Kasumi-1 (cell line): ENCODE results near the gene SGMS2.

Experiments used
- DNase-seq, 2 experiments: peaks; one replicate each; lab custom pipeline; 2025; lab: John Stamatoyannopoulos, UW

Gene SGMS2

GRCh38 chr4:107828315-107829090 lies 3.8 kb downstream of the SGMS2 start:
- no peak for DNase-seq

GRCh38 chr4:107831140-107831539 lies 6.4 kb downstream of the SGMS2 start:
- no peak for DNase-seq

- no peak for DNase-seq
Observed at GRCh38 chr4:107832275-107832807, 7.6 kb downstream of the SGMS2 start.

- DNase-seq, result no peak
Observed at GRCh38 chr4:107834241-107834794, 9.6 kb downstream of the SGMS2 start.

GRCh38 chr4:107835406-107835805 lies 10.7 kb downstream of the SGMS2 start:
- DNase-seq, result no peak

- DNase-seq, result no peak
Observed at GRCh38 chr4:107837317-107837716, 12.6 kb downstream of the SGMS2 start.

- DNase-seq, result peak; percentile 55 to 68
Observed at GRCh38 chr4:107837776-107838618, 13.3 kb downstream of the SGMS2 start.

GRCh38 chr4:107838861-107839565 lies 14.3 kb downstream of the SGMS2 start:
- peak; percentile 48 to 52 for DNase-seq

- DNase-seq, result no peak
Observed at GRCh38 chr4:107843391-107843790, 18.7 kb downstream of the SGMS2 start.

GRCh38 chr4:107845681-107846080 lies 20.9 kb downstream of the SGMS2 start:
- DNase-seq, result no peak

- DNase-seq, result no peak
Observed at GRCh38 chr4:107850438-107850837, 25.7 kb downstream of the SGMS2 start.

GRCh38 chr4:107853444-107854355 lies 29.0 kb downstream of the SGMS2 start:
- peak; percentile 3 to 14 for DNase-seq

- no peak for DNase-seq
Observed at GRCh38 chr4:107854356-107855022, 29.8 kb downstream of the SGMS2 start.

- DNase-seq, result no peak
Observed at GRCh38 chr4:107855723-107856122, 31.0 kb downstream of the SGMS2 start.

- no peak for DNase-seq
Observed at GRCh38 chr4:107856901-107857300, 32.2 kb downstream of the SGMS2 start.

GRCh38 chr4:107857741-107858140 lies 33.0 kb downstream of the SGMS2 start:
- DNase-seq, result no peak

- no peak for DNase-seq
Observed at GRCh38 chr4:107858158-107858742, 33.5 kb downstream of the SGMS2 start.

- no peak for DNase-seq
Observed at GRCh38 chr4:107862658-107863057, 37.9 kb downstream of the SGMS2 start.

- no peak for DNase-seq
Observed at GRCh38 chr4:107863416-107863815, 38.7 kb downstream of the SGMS2 start.

GRCh38 chr4:107863850-107864371 lies 39.2 kb downstream of the SGMS2 start:
- peak; percentile 57 to 64 for DNase-seq
